H1 (cell line): Measurements from ENCODE around the gene ADAMTS14. TPM values are rescaled to one million over a fixed set of nuclear protein-coding genes. Genes with fewer than 3 reads are reported as not detected.
A peak's percentile ranks its signal among the peaks of the same experiment; 100 is the strongest.

ENCODE experiments used
- CTCF ChIA-PET: fragments of 300-600 bp; sonication (Branson Sonifier 250); formaldehyde crosslinking; loops from one replicate; lab custom pipeline; 2021; ENCODE audit not compliant: partially characterized antibody; lab: Charles Lee
- POLR2A ChIA-PET: fragments of 300-600 bp; sonication (Branson Sonifier 250); formaldehyde crosslinking; loops from one replicate; lab custom pipeline; 2021; ENCODE audit warnings: inconsistent platforms; ENCODE audit not compliant: partially characterized antibody; lab: Charles Lee
- DNase-seq, 2 experiments: peaks; one replicate each; pipeline versions ENCODE4 v3.0.0 to v3.0.0-alpha.2; 2010 to 2022; ENCODE audit warnings: low spot score in 2 of 2, low read depth in 1 of 2, mixed read lengths in 1 of 2
- FAIRE-seq: peaks from 2 replicates; lab custom pipeline; 2011; peaks lifted over from hg19 to GRCh38; lab: Jason Lieb, UNC
- H2AFZ ChIP-seq: 2 replicates; pipeline ENCODE4 v1.8.1; 2012; ENCODE audit warnings: low read length, inconsistent platforms
- H2AK5ac ChIP-seq: 2 replicates; pipeline ENCODE4 v1.6.1; 2013; ENCODE audit warnings: low read depth, low read length
- H2BK120ac ChIP-seq: replicated peaks from 2 replicates; pipeline ENCODE3; 2013; ENCODE audit warnings: low read depth, low read length, inconsistent platforms
- H2BK12ac ChIP-seq: 2 replicates; pipeline ENCODE4 v1.6.1; 2013; ENCODE audit warnings: low read depth, low read length
- H2BK15ac ChIP-seq: 2 replicates; pipeline ENCODE4 v1.6.1; 2013; ENCODE audit warnings: low read length
- H2BK20ac ChIP-seq: 2 replicates; pipeline ENCODE4 v1.6.1; 2013; ENCODE audit warnings: low read length
- H2BK5ac ChIP-seq: 2 replicates; pipeline ENCODE4 v1.6.1; 2013; ENCODE audit warnings: low read depth, low read length
- H3K14ac ChIP-seq: 2 replicates; pipeline ENCODE4 v1.6.1; 2013; ENCODE audit warnings: inconsistent platforms; ENCODE audit not compliant: insufficient read length
- H3K18ac ChIP-seq: 2 replicates; pipeline ENCODE4 v1.6.1; 2013; ENCODE audit warnings: low read length; ENCODE audit errors: extremely low read depth
- H3K23ac ChIP-seq: 2 replicates; pipeline ENCODE4 v1.6.1; 2013; ENCODE audit warnings: inconsistent platforms; ENCODE audit not compliant: insufficient read length
- H3K23me2 ChIP-seq: 2 replicates; pipeline ENCODE4 v1.6.1; 2013; ENCODE audit warnings: low read depth, low read length
- H3K27ac ChIP-seq: 2 replicates; pipeline ENCODE4 v1.6.1; 2011; ENCODE audit warnings: low read depth, low read length, inconsistent platforms
- H3K27me3 ChIP-seq, 4 experiments: replicated peaks in 1 of 4; 1 replicate in 1 of 4; 2 replicates in 3 of 4; pipeline versions ENCODE4 v1.6.1 to v1.8.1; 2011 to 2013; ENCODE audit warnings: low read length in 3 of 4, mild to moderate bottlenecking in 3 of 4, inconsistent platforms in 2 of 4, mixed read lengths in 2 of 4, moderate library complexity in 1 of 4; ENCODE audit not compliant: control insufficient read depth in 3 of 4, insufficient read depth in 3 of 4; ENCODE audit errors: extremely low read depth in 1 of 4
- H3K36me3 ChIP-seq, 4 experiments: 2 replicates each; pipeline versions ENCODE4 v1.6.1 to v1.8.1; 2011 to 2013; ENCODE audit warnings: mild to moderate bottlenecking in 4 of 4, low read length in 3 of 4, moderate library complexity in 2 of 4, control low read depth in 1 of 4, inconsistent platforms in 1 of 4; ENCODE audit not compliant: insufficient read depth in 4 of 4, control insufficient read depth in 2 of 4
- H3K4ac ChIP-seq: replicated peaks from 2 replicates; pipeline ENCODE3; 2013; ENCODE audit warnings: low read length, low read depth, mixed read lengths, inconsistent platforms; ENCODE audit not compliant: insufficient read length
- H3K4me1 ChIP-seq, 4 experiments: replicated peaks in 1 of 4; 1 replicate in 1 of 4; 2 replicates in 3 of 4; pipeline versions ENCODE4 v1.6.1 to v1.8.1; 2011 to 2013; ENCODE audit warnings: low read length in 3 of 4, inconsistent platforms in 2 of 4, mixed read lengths in 1 of 4; ENCODE audit not compliant: insufficient read depth in 4 of 4, control insufficient read depth in 3 of 4
- H3K4me2 ChIP-seq, 2 experiments: 2 replicates each; pipeline versions ENCODE4 v1.6.1 to v1.8.1; 2011 to 2013; ENCODE audit warnings: low read depth in 2 of 2, low read length in 2 of 2, control low read depth in 1 of 2, inconsistent platforms in 1 of 2, mild to moderate bottlenecking in 1 of 2; ENCODE audit not compliant: insufficient read depth in 1 of 2
- H3K4me3 ChIP-seq, 4 experiments: fragments of 200-600, 300-600 bp in 1 of 4; sonication (generic), shearing (Covaris generic), sonication (Bioruptor Twin) in 1 of 4; 2 replicates each; pipeline versions ENCODE4 v1.5.1 to v1.8.1; 2011 to 2016; ENCODE audit warnings: low read length in 4 of 4, low read depth in 3 of 4, control low read depth in 2 of 4, inconsistent platforms in 2 of 4, mild to moderate bottlenecking in 2 of 4, mixed read lengths in 1 of 4, moderate library complexity in 1 of 4; ENCODE audit not compliant: insufficient read depth in 2 of 4; ENCODE audit errors: extremely low read depth in 1 of 4
- H3K56ac ChIP-seq: replicated peaks from 2 replicates; pipeline ENCODE3; 2013; ENCODE audit warnings: low read depth, mild to moderate bottlenecking, mixed read lengths, low read length, inconsistent platforms; ENCODE audit not compliant: insufficient read length
- H3K79me1 ChIP-seq: 2 replicates; pipeline ENCODE4 v1.6.1; 2013; ENCODE audit warnings: low read depth, low read length, control low read depth
- H3K79me2 ChIP-seq, 2 experiments: 2 replicates each; pipeline versions ENCODE4 v1.6.1 to v1.8.1; 2012 to 2013; ENCODE audit warnings: low read length in 2 of 2, mild to moderate bottlenecking in 2 of 2, inconsistent platforms in 1 of 2; ENCODE audit not compliant: insufficient read depth in 2 of 2, control insufficient read depth in 1 of 2
- H3K9ac ChIP-seq, 4 experiments: replicated peaks in 1 of 4; 1 replicate in 1 of 4; 2 replicates in 3 of 4; pipeline versions ENCODE4 v1.6.1 to v1.8.1; 2011 to 2013; ENCODE audit warnings: low read depth in 3 of 4, low read length in 3 of 4, control low read depth in 2 of 4, mild to moderate bottlenecking in 2 of 4, moderate library complexity in 2 of 4, inconsistent platforms in 1 of 4; ENCODE audit errors: extremely low read depth in 1 of 4
- H3K9me3 ChIP-seq, 2 experiments: 2 replicates each; pipeline versions ENCODE4 v1.6.1 to v1.8.1; 2012 to 2013; ENCODE audit warnings: mild to moderate bottlenecking in 2 of 2, moderate library complexity in 2 of 2, control low read depth in 1 of 2, inconsistent platforms in 1 of 2, low read depth in 1 of 2, low read length in 1 of 2, mixed read lengths in 1 of 2; ENCODE audit not compliant: insufficient read depth in 2 of 2
- H4K20me1 ChIP-seq, 2 experiments: replicated peaks in 1 of 2; 2 replicates each; pipeline versions ENCODE3 to v1.8.1; 2011 to 2013; ENCODE audit warnings: inconsistent platforms in 2 of 2, low read length in 2 of 2, mild to moderate bottlenecking in 1 of 2; ENCODE audit not compliant: insufficient read depth in 2 of 2, control insufficient read depth in 1 of 2
- H4K5ac ChIP-seq: 2 replicates; pipeline ENCODE4 v1.6.1; 2013; ENCODE audit warnings: low read length, low read depth, mixed read lengths, inconsistent platforms; ENCODE audit not compliant: insufficient read length
- H4K8ac ChIP-seq: 2 replicates; pipeline ENCODE4 v1.8.0; 2013; ENCODE audit warnings: mild to moderate bottlenecking, moderate library complexity, low read length, inconsistent platforms; ENCODE audit not compliant: insufficient read depth; ENCODE audit errors: extremely low read depth
- H4K91ac ChIP-seq: replicated peaks from 2 replicates; pipeline ENCODE3; 2013; ENCODE audit warnings: low read length, mixed read lengths, inconsistent platforms; ENCODE audit not compliant: insufficient read length
- ASH2L ChIP-seq: fragments of 200-600, 300-600 bp; sonication (generic); IDR thresholded peaks from one replicate; pipeline ENCODE4 v1.7.1; 2017; ENCODE audit warnings: low read length
- SIRT6 ChIP-seq: IDR thresholded peaks from one replicate; pipeline ENCODE4 v1.7.1; 2012; ENCODE audit warnings: low read length, inconsistent platforms
- SUZ12 ChIP-seq: fragments of 200-600 bp; sonication (generic); IDR thresholded peaks from 2 replicates; pipeline ENCODE4 v1.6.1; 2012; ENCODE audit warnings: mild to moderate bottlenecking, inconsistent platforms, low read length, moderate library complexity, mixed read lengths
- TEAD4 ChIP-seq: IDR thresholded peaks from 2 replicates; pipeline ENCODE4 v1.6.1; 2012; ENCODE audit warnings: low read depth, low read length, inconsistent platforms, mixed read lengths
- YY1 ChIP-seq: IDR thresholded peaks from 2 replicates; pipeline ENCODE4 v1.6.1; 2011; ENCODE audit warnings: low read depth, mild to moderate bottlenecking, low read length
- WGBS, 2 experiments: shearing (Covaris generic) in 1 of 2; methylation state at CpG; one replicate each; pipeline versions ENCODE4 v1.1.6 to v1.1.7; 2013 to 2015; ENCODE audit warnings: low lambda C conversion rate in 2 of 2, mixed read lengths in 2 of 2, inconsistent platforms in 1 of 2, low coverage in 1 of 2, missing lambda C conversion rate in 1 of 2; ENCODE audit not compliant: insufficient replicate concordance in 2 of 2, insufficient coverage in 1 of 2, insufficient read length in 1 of 2; ENCODE audit errors: extremely low coverage in 1 of 2, missing lambda C conversion rate in 1 of 2; 5-methylcytosine and 5-hydroxymethylcytosine counted together
- polyA plus RNA-seq, 7 experiments: library from polyadenylated mRNA; depleted of rRNA in 3 of 7; stranded (reverse) in 5 of 7; unstranded in 2 of 7; fragments of >200 nt in 5 of 7; fragments of 200-250 nt in 2 of 7; gene quantifications; 1 replicate in 5 of 7; 2 replicates in 1 of 7; 4 replicates in 1 of 7; pipeline versions ENCODE4 v1.2.1 to v1.2.3, GENCODE V29; 2011 to 2013; ENCODE audit warnings: missing spikeins in 2 of 7, mixed read lengths in 2 of 7
- total RNA-seq: library from RNA; stranded (reverse); fragmentation: NEBNext Ultra II Directional; extraction: Animal tissue kit (Norgen Biotek cat#: 25700); gene quantifications from 2 replicates; pipeline ENCODE4 v1.2.1, GENCODE V29; 2021
- TF ChIP-seq, protein P1 (sequence below): IDR thresholded peaks from 2 replicates; pipeline ENCODE4 v1.6.1; 2012; ENCODE audit warnings: low read length, inconsistent platforms
- TF ChIP-seq, protein P2 (sequence below): IDR thresholded peaks from 2 replicates; pipeline ENCODE4 v1.6.1; 2012; ENCODE audit warnings: inconsistent platforms

ADAMTS14 gene
- total and polyA plus RNA-seq, 2 of the 8 experiments (the other 6 are each of a cell fraction or from before 2014, with no cell fraction given): 2.0 to 2.3 TPM

DNA sequence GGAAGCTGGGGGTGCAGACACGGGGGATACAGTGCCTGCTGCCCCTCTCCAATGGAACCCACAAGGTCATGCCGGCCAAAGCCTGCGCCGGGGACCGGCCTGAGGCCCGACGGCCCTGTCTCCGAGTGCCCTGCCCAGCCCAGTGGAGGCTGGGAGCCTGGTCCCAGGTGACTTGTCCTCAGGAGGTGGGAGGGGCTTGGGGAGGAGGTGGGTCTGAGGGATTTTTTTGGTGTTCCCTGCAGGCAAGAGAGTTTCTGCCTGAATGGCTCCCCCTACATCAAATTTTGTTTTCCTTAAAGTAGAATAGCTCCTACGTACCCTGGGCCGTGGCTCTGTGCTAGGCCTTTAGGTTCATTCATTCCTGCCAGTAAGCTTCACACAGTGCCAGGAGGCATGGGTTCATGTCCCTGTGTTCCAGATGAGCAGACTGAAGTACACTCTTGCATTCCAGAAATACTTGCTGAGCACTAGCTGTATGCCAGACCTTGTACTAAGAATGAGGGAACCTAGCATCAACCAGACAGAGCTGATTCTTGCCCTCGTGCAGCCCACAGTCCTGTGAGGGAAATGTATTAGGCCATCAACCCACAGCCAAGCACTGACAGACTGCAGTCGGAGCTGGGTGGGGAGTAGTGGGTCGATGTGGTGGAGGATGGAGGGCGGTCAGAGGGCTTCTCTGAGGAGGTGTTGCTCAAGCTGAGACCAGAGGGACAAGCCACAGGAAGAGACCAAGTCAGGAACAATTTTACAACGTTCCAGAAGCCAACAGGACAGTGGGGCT is 81.7 kb downstream of the ADAMTS14 start:
- H3K23me2 ChIP-seq: no peaks in the 10 kb centered on the region
- no peak overlapping the region for H2AK5ac ChIP-seq
- no peak overlapping the region for H4K91ac ChIP-seq
- FAIRE-seq: no peak
- no peak overlapping the region for H3K9ac ChIP-seq
- WGBS, 2 experiments: 77% methylated on average over 15 of the region's 15 CpGs; no CpG with 5 or more reads in 1 of the 2 experiments
- H3K23ac ChIP-seq: no peak overlapping the region
- TF ChIP-seq, protein P1, sequence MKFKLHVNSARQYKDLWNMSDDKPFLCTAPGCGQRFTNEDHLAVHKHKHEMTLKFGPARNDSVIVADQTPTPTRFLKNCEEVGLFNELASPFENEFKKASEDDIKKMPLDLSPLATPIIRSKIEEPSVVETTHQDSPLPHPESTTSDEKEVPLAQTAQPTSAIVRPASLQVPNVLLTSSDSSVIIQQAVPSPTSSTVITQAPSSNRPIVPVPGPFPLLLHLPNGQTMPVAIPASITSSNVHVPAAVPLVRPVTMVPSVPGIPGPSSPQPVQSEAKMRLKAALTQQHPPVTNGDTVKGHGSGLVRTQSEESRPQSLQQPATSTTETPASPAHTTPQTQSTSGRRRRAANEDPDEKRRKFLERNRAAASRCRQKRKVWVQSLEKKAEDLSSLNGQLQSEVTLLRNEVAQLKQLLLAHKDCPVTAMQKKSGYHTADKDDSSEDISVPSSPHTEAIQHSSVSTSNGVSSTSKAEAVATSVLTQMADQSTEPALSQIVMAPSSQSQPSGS: no peak
- TF ChIP-seq SIRT6 (no peak), SUZ12 (no peak), YY1 (no peak), TEAD4 (0 out of 2 replicates have a peak, but pooled peaks have one; percentile 35), ASH2L (no peak)
- TF ChIP-seq, protein P2, sequence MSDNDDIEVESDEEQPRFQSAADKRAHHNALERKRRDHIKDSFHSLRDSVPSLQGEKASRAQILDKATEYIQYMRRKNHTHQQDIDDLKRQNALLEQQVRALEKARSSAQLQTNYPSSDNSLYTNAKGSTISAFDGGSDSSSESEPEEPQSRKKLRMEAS: no peak
- H3K4me3 ChIP-seq: no peak overlapping the region
- H3K56ac ChIP-seq: no peak overlapping the region
- H3K27me3 ChIP-seq: no peaks in the 10 kb centered on the region
- no peak overlapping the region for H3K14ac ChIP-seq
- H3K18ac ChIP-seq: peak overlapping the region; percentile 78
- no peaks in the 10 kb centered on the region for H4K20me1 ChIP-seq
- no peak overlapping the region for H3K27ac ChIP-seq
- peak in 1 of 2 experiments; percentile 50 for DNase-seq
- ChIA-PET POLR2A (interaction anchor here (1.0 kb wide), 1 partner anchor 133 kb away, joined by 3 read pairs; no protein-coding TSS in a partner anchor), CTCF (interaction anchor here (0.7 to 3.7 kb wide), 15 partner anchors 9 to 204 kb away, joined by 3 to 11 read pairs (median 4); no protein-coding TSS in a partner anchor)
- no peak overlapping the region for H4K5ac ChIP-seq
- H3K79me1 ChIP-seq: no peaks in the 10 kb centered on the region
- peaks cover 0 to 3% (median 0%) of the 10 kb centered on the region in 4 experiments; a peak in 4 of 7 replicates for H3K4me1 ChIP-seq
- H2BK120ac ChIP-seq: no peak overlapping the region
- H3K79me2 ChIP-seq: no peaks in the 10 kb centered on the region
- no peak overlapping the region for H4K8ac ChIP-seq
- H3K36me3 ChIP-seq: no peaks in the 10 kb centered on the region
- 0 out of 2 replicates have a peak overlapping the region, but pooled peaks have one; percentile 12 for H2BK5ac ChIP-seq
- 0 out of 2 replicates have a peak overlapping the region, but pooled peaks have one; percentile 10 for H2BK12ac ChIP-seq
- H3K4me2 ChIP-seq: no peak overlapping the region
- H3K4ac ChIP-seq: no peak overlapping the region
- no peaks in the 10 kb centered on the region for H3K9me3 ChIP-seq
- H2BK20ac ChIP-seq: no peak overlapping the region
- no peak overlapping the region for H2AFZ ChIP-seq
- no peak overlapping the region for H2BK15ac ChIP-seq
